K562 (cell line): ENCODE measurements around the gene C19orf12. TPM values are rescaled to one million over a fixed set of nuclear protein-coding genes. Genes with fewer than 3 reads are reported as not detected.

Experiments used
- ASH1L ChIP-seq: fragments of 450-650 bp; IDR thresholded peaks from 2 replicates; pipeline ENCODE4 v1.6.1; 2018; ENCODE audit warnings: borderline replicate concordance, mild to moderate bottlenecking, low read depth; ENCODE audit not compliant: partially characterized antibody
- ATF7 ChIP-seq: fragments of 450-650 bp; IDR thresholded peaks from 2 replicates; pipeline ENCODE4 v1.7.1; 2014; ENCODE audit warnings: mild to moderate bottlenecking, moderate library complexity
- ERF ChIP-seq: fragments of 450-650 bp; formaldehyde crosslinking; IDR thresholded peaks from 2 replicates; pipeline ENCODE4 v1.4.0; 2020; ENCODE audit warnings: mild to moderate bottlenecking, mixed read lengths
- RCOR1 ChIP-seq, 2 experiments: IDR thresholded peaks; 2 replicates each; pipeline ENCODE4 v1.6.1; 2012; ENCODE audit warnings: low read depth in 2 of 2, low read length in 2 of 2, borderline replicate concordance in 1 of 2, improper control_type of control experiment in 1 of 2
- TAL1 ChIP-seq: fragments of 450-650 bp; IDR thresholded peaks from 2 replicates; pipeline ENCODE4 v1.6.1; 2016; ENCODE audit warnings: mild to moderate bottlenecking
- WHSC1 ChIP-seq: IDR thresholded peaks from one replicate; pipeline ENCODE4 v1.6.1; 2012; ENCODE audit warnings: low read length, control low read depth, inconsistent platforms
- ZNF263 ChIP-seq: sonication (generic); formaldehyde crosslinking; IDR thresholded peaks from 2 replicates; pipeline ENCODE4 v1.8.0; 2022; ENCODE audit warnings: mild to moderate bottlenecking, missing genetic modification reagents, borderline replicate concordance
- ZNF41 ChIP-seq: fragments of 250-450 bp; sonication (Bioruptor Pico); conservative IDR thresholded peaks from 2 replicates; pipeline ENCODE4 v1.4.0; 2020; ENCODE audit warnings: mild to moderate bottlenecking
- ZNF512 ChIP-seq: IDR thresholded peaks from 2 replicates; pipeline ENCODE4 v1.6.1; 2016; ENCODE audit warnings: missing genetic modification characterization, missing compliant biosample characterization
- polyA plus RNA-seq, 8 experiments: library from polyadenylated mRNA; depleted of rRNA in 4 of 8; stranded (reverse) in 5 of 8; unstranded in 3 of 8; fragments of >200 nt; fragmentation: Nextera tagmentation in 2 of 8; fragmentation: Illumina TruSeq in 1 of 8; extraction: Ambion mirVana in 2 of 8; extraction: Trizol in 1 of 8; gene quantifications; 2 replicates each; pipeline versions ENCODE4 v1.2.1 to v1.2.3, GENCODE V29; 2011 to 2014; ENCODE audit warnings: inconsistent platforms in 1 of 8, missing spikeins in 1 of 8
- total RNA-seq, 7 experiments: library from RNA; depleted of rRNA in 6 of 7; stranded (reverse); fragments of >200 nt in 6 of 7; fragmentation: Illumina TruSeq in 2 of 7; extraction: Trizol in 2 of 7; gene quantifications; 2 replicates each; pipeline versions ENCODE4 v1.2.1 to v1.2.3, GENCODE V29; 2011 to 2021; ENCODE audit warnings: low replicate concordance in 1 of 7
- TF ChIP-seq, protein P1 (sequence below), 2 experiments: fragments of 450-650 bp in 1 of 2; IDR thresholded peaks; 2 replicates each; pipeline ENCODE4 v1.6.1; 2011 to 2017; ENCODE audit warnings: low read depth in 2 of 2, antibody characterized with exemption in 1 of 2, borderline replicate concordance in 1 of 2, low read length in 1 of 2, mild to moderate bottlenecking in 1 of 2, mixed read lengths in 1 of 2; ENCODE audit not compliant: control insufficient read depth in 1 of 2
- TF ChIP-seq, protein P2 (sequence below): fragments of 450-650 bp; IDR thresholded peaks from 2 replicates; pipeline ENCODE4 v1.6.1; 2016; ENCODE audit warnings: mild to moderate bottlenecking, moderate library complexity

Gene C19orf12
- total and polyA plus RNA-seq, 9 of the 15 experiments (the other 6 are each of a cell fraction or from before 2014, with no cell fraction given): 1.9 to 14.5 (median 10.2) TPM

DNA sequence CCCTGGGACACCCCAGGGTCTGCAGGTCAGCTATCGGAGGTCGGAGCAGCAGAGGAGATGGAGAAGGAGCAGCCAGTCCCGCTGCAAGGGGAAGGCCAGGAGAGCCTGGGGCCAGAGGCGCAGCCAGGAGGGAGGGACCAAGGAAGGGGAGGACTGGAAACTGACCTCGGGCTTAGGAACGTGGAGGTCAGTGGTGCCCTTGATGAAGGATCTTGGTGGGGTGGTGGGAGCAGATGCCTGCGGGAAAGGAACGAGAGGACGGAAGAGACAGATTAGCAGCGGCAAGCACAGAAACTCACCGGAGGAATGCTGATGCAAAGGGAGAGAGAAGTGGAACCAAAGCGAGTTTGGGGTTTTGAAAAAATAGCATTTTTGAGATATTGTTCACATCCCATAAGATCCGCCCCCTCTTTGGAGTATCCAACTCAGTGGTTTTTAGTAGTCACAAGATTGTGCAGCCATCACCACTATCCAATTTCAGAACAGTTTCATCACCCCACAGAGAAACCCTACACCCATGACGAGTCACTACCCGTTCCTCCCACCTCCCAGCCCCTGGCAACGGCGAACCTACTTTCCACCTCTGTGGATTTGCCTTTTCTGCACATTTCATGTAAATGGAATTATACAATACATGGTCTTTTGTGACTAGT is 27.7 kb downstream of the C19orf12 start (continued):
- TF ChIP-seq RCOR1 (IDR thresholded peaks at IDR 0.05; ENCODE audit: borderline replicate concordance in 1 of 2, low read depth in 2 of 2, low read length in 2 of 2) (peak in 1 of 2 experiments; percentile 42; a peak in 2 of 4 replicates), WHSC1 (no peak), ATF7 (peak; percentile 90), ZNF41 (CRISPR knock-in tag) (no peak), TAL1 (no peak), ERF (CRISPR knock-in tag) (no peak), ZNF263 (CRISPR knock-in tag) (no peak), ASH1L (no peak), ZNF512 (no peak)
- TF ChIP-seq, protein P1, sequence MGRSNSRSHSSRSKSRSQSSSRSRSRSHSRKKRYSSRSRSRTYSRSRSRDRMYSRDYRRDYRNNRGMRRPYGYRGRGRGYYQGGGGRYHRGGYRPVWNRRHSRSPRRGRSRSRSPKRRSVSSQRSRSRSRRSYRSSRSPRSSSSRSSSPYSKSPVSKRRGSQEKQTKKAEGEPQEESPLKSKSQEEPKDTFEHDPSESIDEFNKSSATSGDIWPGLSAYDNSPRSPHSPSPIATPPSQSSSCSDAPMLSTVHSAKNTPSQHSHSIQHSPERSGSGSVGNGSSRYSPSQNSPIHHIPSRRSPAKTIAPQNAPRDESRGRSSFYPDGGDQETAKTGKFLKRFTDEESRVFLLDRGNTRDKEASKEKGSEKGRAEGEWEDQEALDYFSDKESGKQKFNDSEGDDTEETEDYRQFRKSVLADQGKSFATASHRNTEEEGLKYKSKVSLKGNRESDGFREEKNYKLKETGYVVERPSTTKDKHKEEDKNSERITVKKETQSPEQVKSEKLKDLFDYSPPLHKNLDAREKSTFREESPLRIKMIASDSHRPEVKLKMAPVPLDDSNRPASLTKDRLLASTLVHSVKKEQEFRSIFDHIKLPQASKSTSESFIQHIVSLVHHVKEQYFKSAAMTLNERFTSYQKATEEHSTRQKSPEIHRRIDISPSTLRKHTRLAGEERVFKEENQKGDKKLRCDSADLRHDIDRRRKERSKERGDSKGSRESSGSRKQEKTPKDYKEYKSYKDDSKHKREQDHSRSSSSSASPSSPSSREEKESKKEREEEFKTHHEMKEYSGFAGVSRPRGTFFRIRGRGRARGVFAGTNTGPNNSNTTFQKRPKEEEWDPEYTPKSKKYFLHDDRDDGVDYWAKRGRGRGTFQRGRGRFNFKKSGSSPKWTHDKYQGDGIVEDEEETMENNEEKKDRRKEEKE (IDR thresholded peaks at IDR 0.05; ENCODE audit: borderline replicate concordance in 1 of 2, control insufficient read depth in 1 of 2, low read depth in 2 of 2, low read length in 1 of 2): no peak
- TF ChIP-seq, protein P2, sequence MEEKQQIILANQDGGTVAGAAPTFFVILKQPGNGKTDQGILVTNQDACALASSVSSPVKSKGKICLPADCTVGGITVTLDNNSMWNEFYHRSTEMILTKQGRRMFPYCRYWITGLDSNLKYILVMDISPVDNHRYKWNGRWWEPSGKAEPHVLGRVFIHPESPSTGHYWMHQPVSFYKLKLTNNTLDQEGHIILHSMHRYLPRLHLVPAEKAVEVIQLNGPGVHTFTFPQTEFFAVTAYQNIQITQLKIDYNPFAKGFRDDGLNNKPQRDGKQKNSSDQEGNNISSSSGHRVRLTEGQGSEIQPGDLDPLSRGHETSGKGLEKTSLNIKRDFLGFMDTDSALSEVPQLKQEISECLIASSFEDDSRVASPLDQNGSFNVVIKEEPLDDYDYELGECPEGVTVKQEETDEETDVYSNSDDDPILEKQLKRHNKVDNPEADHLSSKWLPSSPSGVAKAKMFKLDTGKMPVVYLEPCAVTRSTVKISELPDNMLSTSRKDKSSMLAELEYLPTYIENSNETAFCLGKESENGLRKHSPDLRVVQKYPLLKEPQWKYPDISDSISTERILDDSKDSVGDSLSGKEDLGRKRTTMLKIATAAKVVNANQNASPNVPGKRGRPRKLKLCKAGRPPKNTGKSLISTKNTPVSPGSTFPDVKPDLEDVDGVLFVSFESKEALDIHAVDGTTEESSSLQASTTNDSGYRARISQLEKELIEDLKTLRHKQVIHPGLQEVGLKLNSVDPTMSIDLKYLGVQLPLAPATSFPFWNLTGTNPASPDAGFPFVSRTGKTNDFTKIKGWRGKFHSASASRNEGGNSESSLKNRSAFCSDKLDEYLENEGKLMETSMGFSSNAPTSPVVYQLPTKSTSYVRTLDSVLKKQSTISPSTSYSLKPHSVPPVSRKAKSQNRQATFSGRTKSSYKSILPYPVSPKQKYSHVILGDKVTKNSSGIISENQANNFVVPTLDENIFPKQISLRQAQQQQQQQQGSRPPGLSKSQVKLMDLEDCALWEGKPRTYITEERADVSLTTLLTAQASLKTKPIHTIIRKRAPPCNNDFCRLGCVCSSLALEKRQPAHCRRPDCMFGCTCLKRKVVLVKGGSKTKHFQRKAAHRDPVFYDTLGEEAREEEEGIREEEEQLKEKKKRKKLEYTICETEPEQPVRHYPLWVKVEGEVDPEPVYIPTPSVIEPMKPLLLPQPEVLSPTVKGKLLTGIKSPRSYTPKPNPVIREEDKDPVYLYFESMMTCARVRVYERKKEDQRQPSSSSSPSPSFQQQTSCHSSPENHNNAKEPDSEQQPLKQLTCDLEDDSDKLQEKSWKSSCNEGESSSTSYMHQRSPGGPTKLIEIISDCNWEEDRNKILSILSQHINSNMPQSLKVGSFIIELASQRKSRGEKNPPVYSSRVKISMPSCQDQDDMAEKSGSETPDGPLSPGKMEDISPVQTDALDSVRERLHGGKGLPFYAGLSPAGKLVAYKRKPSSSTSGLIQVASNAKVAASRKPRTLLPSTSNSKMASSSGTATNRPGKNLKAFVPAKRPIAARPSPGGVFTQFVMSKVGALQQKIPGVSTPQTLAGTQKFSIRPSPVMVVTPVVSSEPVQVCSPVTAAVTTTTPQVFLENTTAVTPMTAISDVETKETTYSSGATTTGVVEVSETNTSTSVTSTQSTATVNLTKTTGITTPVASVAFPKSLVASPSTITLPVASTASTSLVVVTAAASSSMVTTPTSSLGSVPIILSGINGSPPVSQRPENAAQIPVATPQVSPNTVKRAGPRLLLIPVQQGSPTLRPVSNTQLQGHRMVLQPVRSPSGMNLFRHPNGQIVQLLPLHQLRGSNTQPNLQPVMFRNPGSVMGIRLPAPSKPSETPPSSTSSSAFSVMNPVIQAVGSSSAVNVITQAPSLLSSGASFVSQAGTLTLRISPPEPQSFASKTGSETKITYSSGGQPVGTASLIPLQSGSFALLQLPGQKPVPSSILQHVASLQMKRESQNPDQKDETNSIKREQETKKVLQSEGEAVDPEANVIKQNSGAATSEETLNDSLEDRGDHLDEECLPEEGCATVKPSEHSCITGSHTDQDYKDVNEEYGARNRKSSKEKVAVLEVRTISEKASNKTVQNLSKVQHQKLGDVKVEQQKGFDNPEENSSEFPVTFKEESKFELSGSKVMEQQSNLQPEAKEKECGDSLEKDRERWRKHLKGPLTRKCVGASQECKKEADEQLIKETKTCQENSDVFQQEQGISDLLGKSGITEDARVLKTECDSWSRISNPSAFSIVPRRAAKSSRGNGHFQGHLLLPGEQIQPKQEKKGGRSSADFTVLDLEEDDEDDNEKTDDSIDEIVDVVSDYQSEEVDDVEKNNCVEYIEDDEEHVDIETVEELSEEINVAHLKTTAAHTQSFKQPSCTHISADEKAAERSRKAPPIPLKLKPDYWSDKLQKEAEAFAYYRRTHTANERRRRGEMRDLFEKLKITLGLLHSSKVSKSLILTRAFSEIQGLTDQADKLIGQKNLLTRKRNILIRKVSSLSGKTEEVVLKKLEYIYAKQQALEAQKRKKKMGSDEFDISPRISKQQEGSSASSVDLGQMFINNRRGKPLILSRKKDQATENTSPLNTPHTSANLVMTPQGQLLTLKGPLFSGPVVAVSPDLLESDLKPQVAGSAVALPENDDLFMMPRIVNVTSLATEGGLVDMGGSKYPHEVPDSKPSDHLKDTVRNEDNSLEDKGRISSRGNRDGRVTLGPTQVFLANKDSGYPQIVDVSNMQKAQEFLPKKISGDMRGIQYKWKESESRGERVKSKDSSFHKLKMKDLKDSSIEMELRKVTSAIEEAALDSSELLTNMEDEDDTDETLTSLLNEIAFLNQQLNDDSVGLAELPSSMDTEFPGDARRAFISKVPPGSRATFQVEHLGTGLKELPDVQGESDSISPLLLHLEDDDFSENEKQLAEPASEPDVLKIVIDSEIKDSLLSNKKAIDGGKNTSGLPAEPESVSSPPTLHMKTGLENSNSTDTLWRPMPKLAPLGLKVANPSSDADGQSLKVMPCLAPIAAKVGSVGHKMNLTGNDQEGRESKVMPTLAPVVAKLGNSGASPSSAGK: 0 out of 2 replicates have a peak, but pooled peaks have one; percentile 28
